Gastrocnemius medialis (tissue), 4 donors: ENCODE results near the gene DCTD. TPM values are rescaled to one million over a fixed set of nuclear protein-coding genes. Genes with fewer than 3 reads are reported as not detected.

Source experiments
- ATAC-seq, 2 donors: fragments of 150-250 bp; one replicate each; pipeline ENCODE4 v1.9.1; 2016
- DNase-seq, 2 donors: peaks; one replicate each; pipeline ENCODE4 v3.0.0-alpha.2; 2019
- H3K27ac ChIP-seq, 4 donors: fragments of 200-600 bp; sonication (generic); 1 replicate in 1 of 4; 2 replicates in 3 of 4; pipeline ENCODE4 v1.5.1; 2016 to 2018; ENCODE audit warnings: mild to moderate bottlenecking in 2 of 4, moderate library complexity in 1 of 4
- H3K27me3 ChIP-seq, 3 donors: fragments of 200-600 bp; sonication (generic) in 2 of 3; 1 replicate in 1 of 3; 2 replicates in 2 of 3; pipeline versions ENCODE4 v1.5.1 to v1.6.0; 2016 to 2019; ENCODE audit warnings: mild to moderate bottlenecking in 1 of 3, moderate library complexity in 1 of 3
- H3K36me3 ChIP-seq, 2 donors: fragments of 200-600 bp; sonication (generic) in 1 of 2; one replicate each; pipeline ENCODE4 v1.5.1; 2017 to 2018
- H3K4me1 ChIP-seq, 2 donors: fragments of 200-600 bp; sonication (generic) in 1 of 2; one replicate each; pipeline ENCODE4 v1.5.1; 2016 to 2017; ENCODE audit warnings: mild to moderate bottlenecking in 2 of 2
- H3K4me3 ChIP-seq, 4 donors: fragments of 200-600 bp; sonication (generic) in 3 of 4; 1 replicate in 1 of 4; 2 replicates in 3 of 4; pipeline ENCODE4 v1.5.1; 2016 to 2019; ENCODE audit warnings: mild to moderate bottlenecking in 2 of 4
- H3K9me3 ChIP-seq, 3 donors: fragments of 200-600 bp; sonication (generic) in 2 of 3; 1 replicate in 1 of 3; 2 replicates in 2 of 3; pipeline ENCODE4 v1.5.1; 2016 to 2019
- CTCF ChIP-seq, 5 experiments: fragments of 450-650 bp in 3 of 5; fragments of 200-600 bp in 2 of 5; sonication (generic) in 2 of 5; IDR thresholded peaks in 4 of 5; conservative IDR thresholded peaks in 1 of 5; 1 replicate in 4 of 5; 2 replicates in 1 of 5; pipeline ENCODE4 v1.5.1; 2016 to 2019; ENCODE audit warnings: antibody characterized with exemption in 5 of 5, mild to moderate bottlenecking in 3 of 5, moderate library complexity in 3 of 5
- POLR2A ChIP-seq, 2 donors: fragments of 450-650 bp; IDR thresholded peaks; one replicate each; pipeline ENCODE4 v1.6.1; 2017; ENCODE audit warnings: antibody characterized with exemption in 2 of 2, mild to moderate bottlenecking in 2 of 2, moderate library complexity in 2 of 2
- in situ Hi-C, 4 donors: fragments of 200-750 bp; cut with MboI; loops; one replicate each; pipeline versions ENCODE4 v1.15.0 to v1.8.0; 2017; ENCODE audit warnings: low sequenced_read_pairs in 4 of 4
- intact Hi-C: fragments of 100-400 bp; cut with DNase I; formaldehyde crosslinking; loops from one replicate; pipeline ENCODE4 v1.15.1; 2023; ENCODE audit warnings: low total_unique reads
- total RNA-seq, 4 donors: library from RNA; depleted of rRNA; stranded (reverse); fragments of >200 nt; gene quantifications; one replicate each; pipeline versions ENCODE4 v1.1.0 to v1.2.3, GENCODE V29; 2016

Gene DCTD
- total RNA-seq, 4 donors from 2014 or later, result 32.2 to 48.2 (median 39.1) TPM

DNA sequence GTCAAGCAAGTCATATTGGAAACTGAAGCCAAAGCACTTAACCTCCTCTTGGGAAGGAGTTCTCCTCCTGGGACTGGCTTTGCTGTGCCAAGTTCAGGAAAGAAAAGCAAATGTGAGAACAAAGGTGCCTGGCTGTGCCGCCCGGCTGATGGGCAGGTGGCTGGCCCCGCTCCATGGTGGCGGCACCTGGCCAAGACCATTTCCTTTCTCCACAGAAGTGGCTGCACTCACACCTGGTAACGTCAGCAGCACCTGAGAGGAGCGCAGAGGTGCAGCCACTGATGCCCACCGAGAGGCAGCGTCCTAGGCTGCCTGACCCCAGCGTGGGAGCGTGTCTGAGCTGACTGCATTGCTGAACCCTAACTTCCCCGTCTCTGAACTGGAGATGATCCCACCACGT, 54.3 kb downstream of the DCTD start:
- ATAC-seq (no peak), DNase-seq (no peak)
- Histone ChIP-seq H3K27ac (no peak overlapping the region), H3K4me1 (no peaks in the 10 kb centered on the region), H3K36me3 (no peaks in the 10 kb centered on the region), H3K27me3 (no peaks in the 10 kb centered on the region), H3K4me3 (no peak overlapping the region), H3K9me3 (no peaks in the 10 kb centered on the region)
- no peak for TF ChIP-seq CTCF (IDR thresholded peaks at IDR 0.05 in 4 of 5, conservative IDR thresholded peaks at IDR 0.05 in 1 of 5)
- no peak for TF ChIP-seq POLR2A (IDR thresholded peaks at IDR 0.05)
- in situ Hi-C loops, result no loop called here
- intact Hi-C loops, result no loop called here

GRCh38 chr4:182862141-182862875, 54.9 kb downstream of the DCTD start:
- DNase-seq, result no peak
- in situ Hi-C loops, result no loop called here
- TF ChIP-seq CTCF (IDR thresholded peaks at IDR 0.05 in 4 of 5, conservative IDR thresholded peaks at IDR 0.05 in 1 of 5) (no peak), POLR2A (IDR thresholded peaks at IDR 0.05) (no peak)
- H3K9me3 ChIP-seq, result no peaks in the 10 kb centered on the region
- no peak overlapping the region for H3K27ac ChIP-seq
- no peaks in the 10 kb centered on the region for H3K4me1 ChIP-seq
- no peaks in the 10 kb centered on the region for H3K27me3 ChIP-seq
- no peak overlapping the region for H3K4me3 ChIP-seq
- intact Hi-C loops, result no loop called here
- ATAC-seq, result no peak
- H3K36me3 ChIP-seq, result no peaks in the 10 kb centered on the region

- Histone ChIP-seq H3K9me3 (no peaks in the 10 kb centered on the region), H3K4me3 (no peak overlapping the region), H3K27me3 (no peaks in the 10 kb centered on the region), H3K4me1 (no peaks in the 10 kb centered on the region), H3K36me3 (no peaks in the 10 kb centered on the region), H3K27ac (no peak overlapping the region)
- intact Hi-C loops, result no loop called here
- TF ChIP-seq CTCF (IDR thresholded peaks at IDR 0.05 in 4 of 5, conservative IDR thresholded peaks at IDR 0.05 in 1 of 5) (no peak), POLR2A (IDR thresholded peaks at IDR 0.05) (no peak)
- ATAC-seq (no peak), DNase-seq (no peak)
- in situ Hi-C loops, result no loop called here
Observed at GRCh38 chr4:182861346-182861745, 55.8 kb downstream of the DCTD start.

DNA sequence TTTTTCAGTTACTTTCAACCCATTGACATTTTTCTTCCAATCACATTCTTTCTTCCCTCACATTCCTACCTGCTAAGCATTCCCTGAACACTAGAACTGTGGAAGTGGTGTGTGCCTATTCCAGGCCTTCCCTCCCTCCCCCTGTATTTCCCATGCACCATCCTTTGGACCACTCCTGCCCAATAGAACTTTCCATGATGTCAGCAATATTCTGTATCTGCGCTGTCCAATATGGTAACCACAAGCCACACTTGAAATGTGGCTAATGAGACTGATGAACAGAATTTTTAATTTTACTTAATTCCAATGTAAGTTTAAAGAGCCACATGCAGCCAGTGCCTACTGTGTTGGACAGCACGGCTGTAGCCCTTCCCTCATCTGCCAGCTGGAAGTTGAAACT, 57.5 kb downstream of the DCTD start:
- DNase-seq (no peak), ATAC-seq (no peak)
- intact Hi-C loops, result no loop called here
- no peak for TF ChIP-seq CTCF (IDR thresholded peaks at IDR 0.05 in 4 of 5, conservative IDR thresholded peaks at IDR 0.05 in 1 of 5)
- TF ChIP-seq POLR2A (IDR thresholded peaks at IDR 0.05), result no peak
- H3K4me3 ChIP-seq, result no peak overlapping the region
- H3K9me3 ChIP-seq, result no peaks in the 10 kb centered on the region
- H3K27ac ChIP-seq, result no peak overlapping the region
- no peaks in the 10 kb centered on the region for H3K4me1 ChIP-seq
- in situ Hi-C loops, result no loop called here
- H3K36me3 ChIP-seq, result no peaks in the 10 kb centered on the region
- H3K27me3 ChIP-seq, result no peaks in the 10 kb centered on the region

- Histone ChIP-seq H3K4me3 (no peak overlapping the region), H3K27me3 (no peaks in the 10 kb centered on the region), H3K4me1 (no peaks in the 10 kb centered on the region), H3K9me3 (no peaks in the 10 kb centered on the region), H3K27ac (no peak overlapping the region), H3K36me3 (no peaks in the 10 kb centered on the region)
- in situ Hi-C loops (no loop called here), intact Hi-C loops (no loop called here)
- ATAC-seq (no peak), DNase-seq (no peak)
- TF ChIP-seq CTCF (IDR thresholded peaks at IDR 0.05 in 4 of 5, conservative IDR thresholded peaks at IDR 0.05 in 1 of 5) (no peak), POLR2A (IDR thresholded peaks at IDR 0.05) (no peak)
Observed at GRCh38 chr4:182858711-182859110, 58.5 kb downstream of the DCTD start.
